Fibroblast of mammary gland (primary cell): Measurements from ENCODE around the gene PRKG1.
A peak's percentile ranks its signal among the peaks of the same experiment; 100 is the strongest.

Experiments used
- DNase-seq: peaks from one replicate; pipeline ENCODE4 v3.0.0-alpha.2; 2010; ENCODE audit warnings: low read depth
- H3K4me3 ChIP-seq: 2 replicates; pipeline ENCODE4 v1.5.1; 2011; ENCODE audit warnings: low read depth, mild to moderate bottlenecking, low read length, moderate library complexity; ENCODE audit not compliant: control insufficient read depth
- CTCF ChIP-seq: conservative IDR thresholded peaks from 2 replicates; pipeline ENCODE4 v1.5.1; 2011; ENCODE audit warnings: low read depth, low read length, inconsistent platforms; ENCODE audit not compliant: control insufficient read depth, insufficient read depth

PRKG1 gene

GRCh38 chr10:51669041-51669440 lies 594.8 kb downstream of the PRKG1 start:
- no peak for DNase-seq
- TF ChIP-seq CTCF: no peak
- no peak overlapping the region for H3K4me3 ChIP-seq

GRCh38 chr10:51672039-51672535 lies 597.8 kb downstream of the PRKG1 start:
- no peak overlapping the region for H3K4me3 ChIP-seq
- no peak for TF ChIP-seq CTCF
- DNase-seq: no peak

- no peak for TF ChIP-seq CTCF
- H3K4me3 ChIP-seq: no peak overlapping the region
- no peak for DNase-seq
Observed at GRCh38 chr10:51675088-51675487, 600.8 kb downstream of the PRKG1 start.

DNA sequence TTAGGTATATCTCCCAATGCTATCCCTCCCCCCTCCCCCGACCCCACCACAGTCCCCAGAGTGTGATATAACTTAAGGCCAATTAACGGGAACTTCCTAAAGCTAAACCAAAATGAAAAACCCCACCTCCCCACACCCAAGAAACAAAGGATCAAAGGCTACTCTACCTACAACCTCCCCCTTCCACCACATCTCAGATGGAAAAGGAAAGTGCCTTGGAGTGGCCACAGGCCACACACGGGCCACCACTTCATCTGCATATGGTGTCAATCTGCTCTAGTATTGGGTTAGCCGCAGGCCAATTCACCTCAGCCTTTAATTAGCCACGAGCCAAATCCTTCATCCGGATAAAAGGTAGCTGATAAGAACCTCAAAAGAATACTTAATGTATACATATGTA lies 605.6 kb downstream of the PRKG1 start:
- no peak overlapping the region for H3K4me3 ChIP-seq
- DNase-seq: no peak
- TF ChIP-seq CTCF: no peak

GRCh38 chr10:51683031-51683691 lies 608.9 kb downstream of the PRKG1 start:
- peak; percentile 81 for DNase-seq

GRCh38 chr10:51685768-51686167 lies 611.5 kb downstream of the PRKG1 start:
- no peak for TF ChIP-seq CTCF

More at GRCh38 chr10:51683031-51683691, 608.9 kb downstream of the PRKG1 start:
- TF ChIP-seq CTCF: no peak
- no peak overlapping the region for H3K4me3 ChIP-seq

More at GRCh38 chr10:51685768-51686167, 611.5 kb downstream of the PRKG1 start:
- H3K4me3 ChIP-seq: no peak overlapping the region
- no peak for DNase-seq
